ENCODE data around the gene SMYD3.

The SMYD3 gene

DNA sequence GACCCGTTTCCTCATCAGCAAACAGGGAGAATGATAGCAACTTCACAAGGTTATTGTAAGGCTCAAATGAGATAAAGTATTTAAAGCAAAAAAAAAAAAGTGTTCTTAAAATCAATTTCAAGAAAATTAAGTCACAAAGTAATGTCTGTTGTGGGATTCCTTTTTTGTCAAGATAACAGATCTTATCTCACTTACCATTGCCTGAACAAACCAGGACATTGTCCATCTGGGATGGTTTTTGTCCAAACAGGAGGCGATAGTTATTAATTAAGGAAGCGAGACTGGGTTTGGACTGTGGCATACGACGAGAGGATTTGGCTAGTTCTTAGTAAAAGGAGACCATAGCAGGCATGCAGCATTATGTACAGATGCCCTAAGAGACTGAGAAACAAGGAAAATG lies 458.4 kb downstream of the SMYD3 start:
- Histone ChIP-seq H3K79me1 (replicated peaks; ENCODE audit: low read length, poor library complexity, severe bottlenecking) (peaks cover under 1% of the 10 kb centered on the region), H2BK120ac (ENCODE audit: low read depth, low read length) (no peak overlapping the region), H3K9ac (ENCODE audit: low read length) (no peak overlapping the region), H3K27ac (ENCODE audit: low read length, poor library complexity, severe bottlenecking) (no peak overlapping the region), H4K8ac (ENCODE audit: low read length) (no peak overlapping the region), H3K4me3 (ENCODE audit: insufficient read depth in 1 of 2, low read depth in 1 of 2, low read length in 2 of 2) (no peak overlapping the region), H3K9me3 (ENCODE audit: control insufficient read depth, low read length) (no peaks in the 10 kb centered on the region), H3K4me1 (ENCODE audit: control insufficient read depth, insufficient read depth, low read depth, low read length) (peaks cover 1% of the 10 kb centered on the region), H3K4ac (ENCODE audit: low read depth in 1 of 2, low read length in 2 of 2) (no peak overlapping the region), H3K18ac (ENCODE audit: low read depth in 1 of 2, low read length in 2 of 2) (no peak overlapping the region), H3K36me3 (ENCODE audit: control insufficient read depth in 1 of 2, insufficient read depth in 2 of 2, low read depth in 1 of 2, low read length in 2 of 2) (peaks cover 0 to 2% of the 10 kb centered on the region in 2 experiments), H3K4me2 (ENCODE audit: low read length, poor library complexity, severe bottlenecking) (no peak overlapping the region), H3K27me3 (ENCODE audit: control insufficient read depth in 1 of 2, insufficient read depth in 1 of 2, low read length in 2 of 2) (no peaks in the 10 kb centered on the region), H4K91ac (ENCODE audit: low read length) (no peak overlapping the region), H3K23ac (ENCODE audit: low read length in 2 of 2) (no peak overlapping the region), H2BK5ac (ENCODE audit: low read depth, low read length, poor library complexity, severe bottlenecking) (no peak overlapping the region), H2BK15ac (ENCODE audit: low read depth, poor library complexity, severe bottlenecking) (no peak overlapping the region), H2BK12ac (ENCODE audit: low read length in 2 of 2) (no peak overlapping the region), H2AFZ (ENCODE audit: low read depth, low read length) (no peak overlapping the region), H3K14ac (ENCODE audit: low read length in 2 of 2) (no peak overlapping the region), H2AK5ac (ENCODE audit: low read length, severe bottlenecking) (no peak overlapping the region)
- 93% methylated on average over 4 of the region's 5 CpGs for WGBS
- DNase-seq, result no peak

- DNase-seq, result no peak
- Histone ChIP-seq H3K14ac (ENCODE audit: low read length in 2 of 2) (no peak overlapping the region), H3K9me3 (ENCODE audit: control insufficient read depth, low read length) (no peaks in the 10 kb centered on the region), H3K36me3 (ENCODE audit: control insufficient read depth in 1 of 2, insufficient read depth in 2 of 2, low read depth in 1 of 2, low read length in 2 of 2) (no peaks in the 10 kb centered on the region), H3K23ac (ENCODE audit: low read length in 2 of 2) (no peak overlapping the region), H3K18ac (ENCODE audit: low read depth in 1 of 2, low read length in 2 of 2) (no peak overlapping the region), H2BK120ac (ENCODE audit: low read depth, low read length) (no peak overlapping the region), H2BK12ac (ENCODE audit: low read length in 2 of 2) (no peak overlapping the region), H3K4me1 (ENCODE audit: control insufficient read depth, insufficient read depth, low read depth, low read length) (peaks cover 3% of the 10 kb centered on the region), H4K8ac (ENCODE audit: low read length) (no peak overlapping the region), H2BK15ac (ENCODE audit: low read depth, poor library complexity, severe bottlenecking) (no peak overlapping the region), H3K79me1 (replicated peaks; ENCODE audit: low read length, poor library complexity, severe bottlenecking) (peaks cover 3% of the 10 kb centered on the region), H2BK5ac (ENCODE audit: low read depth, low read length, poor library complexity, severe bottlenecking) (no peak overlapping the region), H3K27ac (ENCODE audit: low read length, poor library complexity, severe bottlenecking) (no peak overlapping the region), H3K4ac (ENCODE audit: low read depth in 1 of 2, low read length in 2 of 2) (no peak overlapping the region), H2AFZ (ENCODE audit: low read depth, low read length) (no peak overlapping the region), H3K4me2 (ENCODE audit: low read length, poor library complexity, severe bottlenecking) (no peak overlapping the region), H3K9ac (ENCODE audit: low read length) (no peak overlapping the region), H3K4me3 (ENCODE audit: insufficient read depth in 1 of 2, low read depth in 1 of 2, low read length in 2 of 2) (no peak overlapping the region), H4K91ac (ENCODE audit: low read length) (no peak overlapping the region), H3K27me3 (ENCODE audit: control insufficient read depth in 1 of 2, insufficient read depth in 1 of 2, low read length in 2 of 2) (no peaks in the 10 kb centered on the region), H2AK5ac (ENCODE audit: low read length, severe bottlenecking) (no peak overlapping the region)
- WGBS, result 89% methylated on average over 4 of the region's 5 CpGs
These were observed 463.5 kb downstream of the SMYD3 start for GRCh38 chr1:246043556-246043955.

DNA sequence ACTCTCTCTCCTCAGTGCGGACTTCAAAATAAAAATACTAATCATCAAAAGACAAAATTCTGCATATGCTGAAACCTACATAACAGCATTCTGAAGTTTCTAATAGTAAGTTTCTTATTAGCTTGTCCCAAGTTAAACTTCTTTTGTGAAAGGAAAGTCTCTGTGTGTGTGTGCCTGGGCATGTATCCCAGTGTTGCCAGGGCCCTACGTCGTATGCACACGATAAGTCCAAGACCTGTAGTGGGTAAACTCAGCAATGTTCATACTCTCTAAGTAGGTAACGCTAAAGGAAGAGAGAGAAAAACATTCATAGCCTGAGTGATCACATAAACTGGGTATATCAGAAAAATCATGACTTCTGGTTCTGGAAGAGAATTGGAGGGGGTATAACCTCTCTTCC lies 465.7 kb downstream of the SMYD3 start:
- Histone ChIP-seq H2BK120ac (ENCODE audit: low read depth, low read length) (no peak overlapping the region), H3K18ac (ENCODE audit: low read depth in 1 of 2, low read length in 2 of 2) (no peak overlapping the region), H3K4ac (ENCODE audit: low read depth in 1 of 2, low read length in 2 of 2) (no peak overlapping the region), H3K79me1 (replicated peaks; ENCODE audit: low read length, poor library complexity, severe bottlenecking) (peaks cover 6% of the 10 kb centered on the region), H2BK15ac (ENCODE audit: low read depth, poor library complexity, severe bottlenecking) (no peak overlapping the region), H2AFZ (ENCODE audit: low read depth, low read length) (no peak overlapping the region), H3K23ac (ENCODE audit: low read length in 2 of 2) (no peak overlapping the region), H3K4me3 (ENCODE audit: insufficient read depth in 1 of 2, low read depth in 1 of 2, low read length in 2 of 2) (no peak overlapping the region), H2BK12ac (ENCODE audit: low read length in 2 of 2) (no peak overlapping the region), H3K36me3 (ENCODE audit: control insufficient read depth in 1 of 2, insufficient read depth in 2 of 2, low read depth in 1 of 2, low read length in 2 of 2) (no peaks in the 10 kb centered on the region), H4K8ac (ENCODE audit: low read length) (no peak overlapping the region), H3K14ac (ENCODE audit: low read length in 2 of 2) (no peak overlapping the region), H3K9ac (ENCODE audit: low read length) (no peak overlapping the region), H3K27me3 (ENCODE audit: control insufficient read depth in 1 of 2, insufficient read depth in 1 of 2, low read length in 2 of 2) (no peaks in the 10 kb centered on the region), H2AK5ac (ENCODE audit: low read length, severe bottlenecking) (no peak overlapping the region), H4K91ac (ENCODE audit: low read length) (no peak overlapping the region), H2BK5ac (ENCODE audit: low read depth, low read length, poor library complexity, severe bottlenecking) (no peak overlapping the region), H3K4me2 (ENCODE audit: low read length, poor library complexity, severe bottlenecking) (no peak overlapping the region), H3K27ac (ENCODE audit: low read length, poor library complexity, severe bottlenecking) (no peak overlapping the region), H3K4me1 (ENCODE audit: control insufficient read depth, insufficient read depth, low read depth, low read length) (peaks cover 3% of the 10 kb centered on the region), H3K9me3 (ENCODE audit: control insufficient read depth, low read length) (no peaks in the 10 kb centered on the region)
- WGBS, result 94% methylated on average over 5 of the region's 5 CpGs
- DNase-seq, result no peak

GRCh38 chr1:246040200-246040890 lies 466.7 kb downstream of the SMYD3 start:
- Histone ChIP-seq H3K14ac (ENCODE audit: low read length in 2 of 2) (no peak overlapping the region), H3K4me3 (ENCODE audit: insufficient read depth in 1 of 2, low read depth in 1 of 2, low read length in 2 of 2) (no peak overlapping the region), H3K4me2 (ENCODE audit: low read length, poor library complexity, severe bottlenecking) (no peak overlapping the region), H2BK15ac (ENCODE audit: low read depth, poor library complexity, severe bottlenecking) (no peak overlapping the region), H4K8ac (ENCODE audit: low read length) (no peak overlapping the region), H2AFZ (ENCODE audit: low read depth, low read length) (no peak overlapping the region), H3K27me3 (ENCODE audit: control insufficient read depth in 1 of 2, insufficient read depth in 1 of 2, low read length in 2 of 2) (no peaks in the 10 kb centered on the region), H4K91ac (ENCODE audit: low read length) (no peak overlapping the region), H3K27ac (ENCODE audit: low read length, poor library complexity, severe bottlenecking) (no peak overlapping the region), H3K4ac (ENCODE audit: low read depth in 1 of 2, low read length in 2 of 2) (no peak overlapping the region), H2BK12ac (ENCODE audit: low read length in 2 of 2) (no peak overlapping the region), H3K23ac (ENCODE audit: low read length in 2 of 2) (no peak overlapping the region), H3K4me1 (ENCODE audit: control insufficient read depth, insufficient read depth, low read depth, low read length) (peaks cover 3% of the 10 kb centered on the region), H2AK5ac (ENCODE audit: low read length, severe bottlenecking) (no peak overlapping the region), H2BK120ac (ENCODE audit: low read depth, low read length) (no peak overlapping the region), H3K79me1 (replicated peaks; ENCODE audit: low read length, poor library complexity, severe bottlenecking) (peaks cover 6% of the 10 kb centered on the region), H2BK5ac (ENCODE audit: low read depth, low read length, poor library complexity, severe bottlenecking) (no peak overlapping the region), H3K9me3 (ENCODE audit: control insufficient read depth, low read length) (no peaks in the 10 kb centered on the region), H3K9ac (ENCODE audit: low read length) (no peak overlapping the region), H3K36me3 (ENCODE audit: control insufficient read depth in 1 of 2, insufficient read depth in 2 of 2, low read depth in 1 of 2, low read length in 2 of 2) (no peaks in the 10 kb centered on the region), H3K18ac (ENCODE audit: low read depth in 1 of 2, low read length in 2 of 2) (no peak overlapping the region)
- 97% methylated on average over 11 of the region's 15 CpGs for WGBS
- DNase-seq, result no peak
